Parathyroid adenoma (tissue), 2 donors: ENCODE data around the gene ST3GAL4.

Source experiments
- H2AFZ ChIP-seq: fragments of 300-600 bp; sonication (generic); one replicate; pipeline ENCODE4 v1.7.0; 2017; ENCODE audit warnings: antibody characterized with exemption, mild to moderate bottlenecking
- H3K27ac ChIP-seq: fragments of 300-600 bp; sonication (generic); one replicate; pipeline ENCODE4 v1.7.0; 2017
- H3K27me3 ChIP-seq: fragments of 300-600 bp; sonication (generic); one replicate; pipeline ENCODE4 v1.7.0; 2017; ENCODE audit warnings: low read length; ENCODE audit not compliant: control insufficient read depth, insufficient read depth
- H3K36me3 ChIP-seq: fragments of 300-600 bp; sonication (generic); one replicate; pipeline ENCODE4 v1.7.0; 2017; ENCODE audit warnings: low read length; ENCODE audit not compliant: control insufficient read depth, insufficient read depth
- H3K4me1 ChIP-seq: fragments of 300-600 bp; sonication (generic); one replicate; pipeline ENCODE4 v1.7.0; 2017; ENCODE audit warnings: control low read depth
- H3K4me2 ChIP-seq: fragments of 300-600 bp; sonication (generic); one replicate; pipeline ENCODE4 v1.7.0; 2017; ENCODE audit warnings: low read length
- H3K4me3 ChIP-seq: fragments of 300-600 bp; sonication (generic); one replicate; pipeline ENCODE4 v1.7.0; 2017; ENCODE audit warnings: low read depth, low read length
- H3K79me2 ChIP-seq: fragments of 300-600 bp; sonication (generic); one replicate; pipeline ENCODE4 v1.7.0; 2017; ENCODE audit warnings: control low read depth
- H3K9ac ChIP-seq: fragments of 300-600 bp; sonication (generic); one replicate; pipeline ENCODE4 v1.7.0; 2017; ENCODE audit warnings: mild to moderate bottlenecking
- H3K9me3 ChIP-seq: fragments of 300-600 bp; sonication (generic); one replicate; pipeline ENCODE4 v1.7.0; 2017; ENCODE audit warnings: low read length; ENCODE audit not compliant: control insufficient read depth
- CTCF ChIP-seq: fragments of 300-600 bp; sonication (generic); IDR thresholded peaks from one replicate; pipeline ENCODE4 v1.7.0; 2017; ENCODE audit warnings: antibody characterized with exemption, mild to moderate bottlenecking
- donor health status: primary hyperparathyroidism.

ST3GAL4 gene

GRCh38 chr11:126390272-126390867, 34.9 kb downstream of the ST3GAL4 start:
- Histone ChIP-seq H3K79me2 (no peaks in the 10 kb centered on the region), H3K4me3 (no peak overlapping the region), H3K4me1 (no peaks in the 10 kb centered on the region), H3K27ac (no peak overlapping the region), H3K9me3 (no peaks in the 10 kb centered on the region), H2AFZ (no peak overlapping the region), H3K9ac (no peak overlapping the region), H3K36me3 (no peaks in the 10 kb centered on the region), H3K27me3 (no peaks in the 10 kb centered on the region), H3K4me2 (no peak overlapping the region)
- TF ChIP-seq CTCF: no peak

- Histone ChIP-seq H3K9ac (no peak overlapping the region), H3K27ac (no peak overlapping the region), H3K4me1 (no peaks in the 10 kb centered on the region), H3K4me2 (no peak overlapping the region), H3K9me3 (no peaks in the 10 kb centered on the region), H3K36me3 (no peaks in the 10 kb centered on the region), H3K4me3 (no peak overlapping the region), H2AFZ (no peak overlapping the region), H3K79me2 (no peaks in the 10 kb centered on the region), H3K27me3 (no peaks in the 10 kb centered on the region)
- TF ChIP-seq CTCF: no peak
Observed at GRCh38 chr11:126391286-126391954, 35.9 kb downstream of the ST3GAL4 start.

GRCh38 chr11:126391970-126392632, 36.6 kb downstream of the ST3GAL4 start:
- H3K36me3 ChIP-seq: no peaks in the 10 kb centered on the region
- no peak overlapping the region for H3K4me3 ChIP-seq
- H3K9me3 ChIP-seq: no peaks in the 10 kb centered on the region
- H3K4me1 ChIP-seq: no peaks in the 10 kb centered on the region
- no peak overlapping the region for H3K9ac ChIP-seq
- no peak overlapping the region for H3K4me2 ChIP-seq
- H3K79me2 ChIP-seq: no peaks in the 10 kb centered on the region
- no peak overlapping the region for H3K27ac ChIP-seq
- H2AFZ ChIP-seq: no peak overlapping the region
- no peak for TF ChIP-seq CTCF
- H3K27me3 ChIP-seq: no peaks in the 10 kb centered on the region

- H3K27ac ChIP-seq: no peak overlapping the region
- H3K79me2 ChIP-seq: no peaks in the 10 kb centered on the region
- no peaks in the 10 kb centered on the region for H3K4me1 ChIP-seq
- H3K36me3 ChIP-seq: no peaks in the 10 kb centered on the region
- no peak for TF ChIP-seq CTCF
- no peak overlapping the region for H3K9ac ChIP-seq
- no peaks in the 10 kb centered on the region for H3K9me3 ChIP-seq
- no peak overlapping the region for H3K4me3 ChIP-seq
- no peak overlapping the region for H2AFZ ChIP-seq
- H3K27me3 ChIP-seq: no peaks in the 10 kb centered on the region
- no peak overlapping the region for H3K4me2 ChIP-seq
Observed at GRCh38 chr11:126392633-126393013, 37.1 kb downstream of the ST3GAL4 start.
